ENCODE results near the gene NUDT3. TPM values are rescaled to one million over a fixed set of nuclear protein-coding genes. Genes with fewer than 3 reads are reported as not detected.

NUDT3 gene
- total and polyA plus RNA-seq, 9 of the 15 experiments (the other 6 are each of a cell fraction or from before 2014, with no cell fraction given), result 5.4 to 81.2 (median 56.4) TPM

DNA sequence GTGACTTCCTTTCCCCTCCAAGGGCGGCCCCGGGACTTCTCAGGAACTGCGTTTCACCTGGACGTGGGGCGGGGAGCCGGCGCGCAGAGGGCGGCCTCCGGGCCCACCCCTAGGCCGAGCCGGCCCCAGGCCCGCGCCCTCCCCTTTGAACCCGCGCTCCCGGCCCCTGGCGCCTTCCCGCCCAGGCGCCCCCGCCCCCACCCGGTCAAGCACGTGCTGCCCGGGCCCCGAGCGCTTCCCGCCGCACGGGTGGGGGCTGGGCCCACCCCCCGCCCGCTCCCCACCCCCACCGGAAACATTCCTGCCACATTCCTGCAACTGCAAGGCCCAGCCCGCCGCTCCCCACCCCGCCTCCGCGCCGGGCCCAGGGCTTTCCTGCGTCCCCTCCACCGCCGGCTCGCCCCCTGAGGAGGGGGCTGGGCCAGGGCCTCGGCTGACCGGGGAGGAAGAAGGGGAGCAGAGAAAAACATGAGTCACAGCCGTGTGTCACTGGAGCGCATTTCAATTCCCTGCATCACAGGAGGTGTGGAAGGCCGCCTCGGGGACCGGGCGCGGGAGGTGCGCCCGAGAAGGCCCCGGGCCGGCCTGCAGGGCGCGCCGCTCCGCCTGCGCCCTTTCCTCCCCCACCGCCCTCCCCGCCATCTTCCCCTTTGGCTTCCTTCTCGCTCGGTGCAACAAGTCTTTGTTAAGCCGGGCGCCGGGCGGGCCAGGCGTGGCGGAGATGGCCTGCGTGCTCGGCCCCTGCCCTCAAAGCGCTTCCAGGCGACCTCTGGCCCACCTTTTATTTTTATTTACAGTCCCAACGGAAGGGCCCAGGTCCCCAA, 156.9 kb downstream of the NUDT3 start (continued):
- TF ChIP-seq, protein P1, sequence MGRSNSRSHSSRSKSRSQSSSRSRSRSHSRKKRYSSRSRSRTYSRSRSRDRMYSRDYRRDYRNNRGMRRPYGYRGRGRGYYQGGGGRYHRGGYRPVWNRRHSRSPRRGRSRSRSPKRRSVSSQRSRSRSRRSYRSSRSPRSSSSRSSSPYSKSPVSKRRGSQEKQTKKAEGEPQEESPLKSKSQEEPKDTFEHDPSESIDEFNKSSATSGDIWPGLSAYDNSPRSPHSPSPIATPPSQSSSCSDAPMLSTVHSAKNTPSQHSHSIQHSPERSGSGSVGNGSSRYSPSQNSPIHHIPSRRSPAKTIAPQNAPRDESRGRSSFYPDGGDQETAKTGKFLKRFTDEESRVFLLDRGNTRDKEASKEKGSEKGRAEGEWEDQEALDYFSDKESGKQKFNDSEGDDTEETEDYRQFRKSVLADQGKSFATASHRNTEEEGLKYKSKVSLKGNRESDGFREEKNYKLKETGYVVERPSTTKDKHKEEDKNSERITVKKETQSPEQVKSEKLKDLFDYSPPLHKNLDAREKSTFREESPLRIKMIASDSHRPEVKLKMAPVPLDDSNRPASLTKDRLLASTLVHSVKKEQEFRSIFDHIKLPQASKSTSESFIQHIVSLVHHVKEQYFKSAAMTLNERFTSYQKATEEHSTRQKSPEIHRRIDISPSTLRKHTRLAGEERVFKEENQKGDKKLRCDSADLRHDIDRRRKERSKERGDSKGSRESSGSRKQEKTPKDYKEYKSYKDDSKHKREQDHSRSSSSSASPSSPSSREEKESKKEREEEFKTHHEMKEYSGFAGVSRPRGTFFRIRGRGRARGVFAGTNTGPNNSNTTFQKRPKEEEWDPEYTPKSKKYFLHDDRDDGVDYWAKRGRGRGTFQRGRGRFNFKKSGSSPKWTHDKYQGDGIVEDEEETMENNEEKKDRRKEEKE (IDR thresholded peaks at IDR 0.05; ENCODE audit: borderline replicate concordance in 1 of 2, control insufficient read depth in 1 of 2, low read depth in 2 of 2, low read length in 1 of 2), result peak in 1 of 2 experiments; percentile 62; a peak in 1 of 4 replicates
- TF ChIP-seq FOSL1 (tag; conservative IDR thresholded peaks at IDR 0.05) (peak; percentile 91), BHLHE40 (IDR thresholded peaks at IDR 0.05; ENCODE audit: low read length) (peak; percentile 78), ZNF507 (tag; conservative IDR thresholded peaks at IDR 0.05) (no peak), NR4A1 (CRISPR knock-in tag; IDR thresholded peaks at IDR 0.05) (peak; percentile 59; the same call in 1 of the 2 replicates), NR4A1 (tag; IDR thresholded peaks at IDR 0.05) (peak; percentile 73; the same call in 1 of the 2 replicates), EGR1 (conservative IDR thresholded peaks at IDR 0.05) (peak; percentile 91), ZNF589 (CRISPR knock-in tag; IDR thresholded peaks at IDR 0.05; ENCODE audit: low read depth) (no peak; the same call in 1 of the 2 replicates), NFIC (IDR thresholded peaks at IDR 0.05) (peak; percentile 27), RBFOX2 (IDR thresholded peaks at IDR 0.05; ENCODE audit: low read depth, low read length) (peak; percentile 86), NFE2 (IDR thresholded peaks at IDR 0.05; ENCODE audit: low read depth) (peak; percentile 47; the same call in 1 of the 2 replicates), ETV1 (tag; conservative IDR thresholded peaks at IDR 0.05; ENCODE audit: low read depth) (peak; percentile 67), ZBTB7A (IDR thresholded peaks at IDR 0.05; ENCODE audit: borderline replicate concordance, control insufficient read depth, low read depth, low read length) (peak; percentile 96), TRIM28 (IDR thresholded peaks at IDR 0.05) (peak; percentile 58; the same call in 1 of the 2 replicates), NR1H2 (CRISPR knock-in tag; IDR thresholded peaks at IDR 0.05) (no peak), POLR3G (IDR thresholded peaks at IDR 0.05; ENCODE audit: extremely low read depth, insufficient read length, insufficient replicate concordance) (no peak), CBX1 (IDR thresholded peaks at IDR 0.05; ENCODE audit: low read depth) (peak; percentile 64; the same call in 1 of the 2 replicates)
- TF ChIP-seq, protein P2, sequence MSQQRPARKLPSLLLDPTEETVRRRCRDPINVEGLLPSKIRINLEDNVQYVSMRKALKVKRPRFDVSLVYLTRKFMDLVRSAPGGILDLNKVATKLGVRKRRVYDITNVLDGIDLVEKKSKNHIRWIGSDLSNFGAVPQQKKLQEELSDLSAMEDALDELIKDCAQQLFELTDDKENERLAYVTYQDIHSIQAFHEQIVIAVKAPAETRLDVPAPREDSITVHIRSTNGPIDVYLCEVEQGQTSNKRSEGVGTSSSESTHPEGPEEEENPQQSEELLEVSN (IDR thresholded peaks at IDR 0.05; ENCODE audit: borderline replicate concordance in 1 of 2, extremely low read depth in 1 of 2, insufficient read depth in 1 of 2, insufficient read length in 1 of 2, low read depth in 1 of 2, low read length in 1 of 2, poor library complexity in 1 of 2, severe bottlenecking in 1 of 2), result peak; percentile 53 to 99
